Stromal cell of bone marrow (primary cell): ENCODE data around the gene MTFR1L.
"Not testable (repeated sequence)": the region's sequence is repeated elsewhere in the genome, so short reads cannot be mapped to it uniquely, and the experiment has no call there.

Experiments used
- DNase-seq: peaks from one replicate; pipeline ENCODE4 v3.0.0-alpha.2; 2012; ENCODE audit warnings: low read depth

Gene MTFR1L

DNA sequence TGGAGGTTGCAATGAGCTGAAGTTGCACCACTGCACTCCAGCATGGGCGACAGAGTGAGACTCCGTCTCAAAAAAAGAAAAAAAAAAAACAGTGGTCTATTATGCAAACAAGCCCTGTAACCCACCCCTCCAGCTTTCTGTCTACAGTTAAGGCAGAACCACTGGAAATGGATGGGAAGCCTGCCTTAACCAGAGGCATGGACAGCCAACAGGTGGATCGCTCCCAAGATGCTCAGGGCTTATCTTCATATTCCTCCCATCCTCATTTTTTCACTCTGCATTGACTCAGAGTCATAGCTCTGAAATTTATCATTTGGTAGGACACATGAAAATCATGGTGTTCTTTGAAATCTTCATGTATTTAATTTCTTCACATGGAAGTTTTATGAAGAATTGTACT, 8.7 kb downstream of the MTFR1L start:
- DNase-seq = no peak

- DNase-seq = no peak
Observed at GRCh38 chr1:25829046-25829445, 9.3 kb downstream of the MTFR1L start.

GRCh38 chr1:25831569-25832196, 11.9 kb downstream of the MTFR1L start:
- DNase-seq = no peak

DNA sequence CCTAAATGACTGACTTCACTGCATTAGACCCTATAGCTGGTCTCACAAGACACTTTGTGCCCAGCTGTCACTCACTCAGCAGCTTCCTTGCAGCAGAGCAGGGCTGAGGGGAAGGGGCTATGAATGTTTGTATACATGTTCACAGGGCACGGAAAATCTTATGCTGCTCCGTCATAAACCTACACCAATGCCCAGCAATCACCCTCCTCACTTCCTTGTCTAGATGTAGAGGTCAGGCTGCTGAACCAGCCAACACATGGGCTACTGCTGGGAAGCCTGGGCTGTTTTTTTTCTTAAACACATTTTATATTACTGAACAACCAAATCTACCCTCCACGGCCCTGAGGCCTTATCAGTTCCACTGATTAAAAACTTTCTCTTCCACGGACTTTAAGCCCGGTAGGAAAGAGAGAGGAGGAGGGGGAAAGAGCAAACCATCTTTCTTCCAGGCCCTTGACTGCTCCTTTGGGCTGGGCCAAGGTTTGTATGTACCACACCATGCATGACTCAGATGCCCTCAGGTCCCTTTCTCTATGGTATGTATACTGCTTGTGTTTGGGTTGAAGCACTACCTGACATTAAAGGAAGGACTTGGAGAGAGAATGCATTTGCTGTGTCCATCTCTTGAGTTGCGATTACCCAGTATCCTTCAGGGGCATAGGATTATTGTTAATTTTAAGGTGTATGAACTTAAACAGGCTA, 12.7 kb downstream of the MTFR1L start:
- no peak for DNase-seq

DNA sequence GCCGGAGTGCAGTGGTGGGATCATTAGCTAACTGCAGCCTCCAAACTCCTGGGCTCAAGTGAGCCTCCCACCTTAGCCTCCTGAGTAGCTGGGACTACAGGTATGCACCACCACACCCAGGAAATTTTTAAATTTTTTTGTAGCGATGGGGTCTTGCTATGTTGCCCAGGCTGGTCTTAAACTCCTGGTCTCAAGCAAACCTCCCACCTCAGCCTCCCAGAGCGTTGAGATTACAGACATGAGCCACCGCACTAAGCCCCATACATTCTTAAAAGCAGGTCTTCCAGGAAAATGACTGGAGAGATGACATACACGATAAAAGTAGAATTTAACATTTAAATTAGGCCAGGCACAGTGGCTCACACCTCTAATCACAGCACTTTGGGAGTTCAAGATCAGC, 13.4 kb downstream of the MTFR1L start:
- DNase-seq = no peak

DNA sequence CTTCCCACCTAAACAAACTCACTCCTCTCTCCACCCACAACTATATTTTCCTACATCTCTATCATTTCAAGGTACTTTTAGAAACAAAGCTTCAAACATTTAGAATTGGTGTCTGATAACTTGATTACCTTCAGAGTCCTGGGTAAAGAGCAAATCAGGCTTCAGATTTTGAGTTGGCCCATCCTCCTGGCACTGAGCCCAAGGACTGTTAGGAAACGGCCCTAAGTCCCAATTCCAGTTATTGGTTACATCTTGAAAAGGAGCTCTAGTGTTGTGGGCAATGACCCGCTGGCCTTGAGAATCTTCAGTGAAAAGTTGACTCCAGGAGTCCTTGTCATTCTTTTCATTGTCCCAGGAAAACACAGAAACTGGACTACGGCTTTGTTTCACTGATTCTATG, 15.1 kb downstream of the MTFR1L start:
- DNase-seq = no peak

DNA sequence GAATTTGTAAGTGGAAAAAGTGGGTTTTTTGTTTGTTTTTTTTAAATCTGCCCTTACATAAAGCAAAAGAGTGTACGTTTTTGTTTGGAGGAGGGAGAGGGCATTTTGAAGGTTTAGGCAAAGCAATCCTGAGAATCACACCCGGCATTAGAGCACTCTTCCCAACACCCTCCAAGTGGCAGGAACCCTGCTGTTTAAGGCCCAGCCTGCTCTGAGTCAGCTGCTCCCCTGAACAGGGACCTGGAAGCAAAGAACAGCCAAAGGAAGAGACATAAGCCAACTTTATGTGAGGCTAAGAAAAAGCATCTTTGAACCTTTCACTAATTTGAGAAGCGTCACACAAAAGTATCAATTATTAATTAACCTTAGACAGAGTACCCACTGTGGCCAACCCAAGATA, 16.9 kb downstream of the MTFR1L start:
- DNase-seq = no peak

DNA sequence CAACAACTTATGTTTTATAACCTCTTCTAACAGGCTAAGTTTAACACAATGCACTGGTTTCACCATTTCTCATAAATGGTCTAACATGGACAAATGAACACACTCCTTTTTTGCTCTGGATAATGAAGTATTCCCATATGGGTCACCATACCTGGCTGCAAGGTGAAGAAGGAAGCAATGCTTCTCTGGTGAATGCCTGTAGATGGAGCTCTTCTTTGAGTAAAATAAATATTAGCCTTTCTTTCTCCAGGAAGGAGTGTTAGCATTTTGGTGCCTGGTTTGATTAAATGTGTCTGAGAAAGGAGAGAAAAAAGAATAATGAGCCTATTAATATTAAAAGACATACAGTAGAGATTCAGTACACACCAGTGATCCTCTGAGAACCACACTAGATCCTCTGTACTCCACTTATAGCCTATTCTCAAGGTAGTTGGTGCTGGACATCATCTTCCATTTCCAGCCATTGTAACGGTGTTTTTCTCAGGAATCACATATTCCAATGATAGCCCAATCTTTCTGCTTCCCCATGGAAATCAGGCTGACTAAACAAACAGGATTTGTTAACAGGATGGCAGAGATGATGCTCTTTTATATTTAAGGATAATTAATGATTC, 17.6 kb downstream of the MTFR1L start:
- no peak for DNase-seq

- not testable (repeated sequence) for DNase-seq
Observed at GRCh38 chr1:25839808-25840207, 20.1 kb downstream of the MTFR1L start.

DNA sequence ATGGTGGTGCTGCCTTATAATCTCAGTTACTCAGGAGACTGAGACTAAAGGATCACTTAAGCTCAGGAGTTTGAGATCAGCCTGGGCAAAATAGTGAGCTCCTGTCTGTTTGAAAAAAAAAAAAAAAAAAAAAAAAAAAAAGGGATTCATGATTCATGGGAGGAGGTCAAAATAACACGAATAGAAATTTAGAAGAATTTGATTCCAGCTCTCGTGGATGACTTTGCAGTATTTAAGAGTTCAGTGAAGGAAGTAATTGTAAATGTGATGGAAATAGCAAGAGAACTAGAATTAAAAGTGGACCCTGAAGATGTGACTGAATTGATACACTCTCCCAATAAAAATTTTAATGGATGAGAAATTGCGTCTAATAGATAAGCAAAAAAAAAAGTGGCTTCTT, 23.7 kb downstream of the MTFR1L start:
- DNase-seq = no peak

DNA sequence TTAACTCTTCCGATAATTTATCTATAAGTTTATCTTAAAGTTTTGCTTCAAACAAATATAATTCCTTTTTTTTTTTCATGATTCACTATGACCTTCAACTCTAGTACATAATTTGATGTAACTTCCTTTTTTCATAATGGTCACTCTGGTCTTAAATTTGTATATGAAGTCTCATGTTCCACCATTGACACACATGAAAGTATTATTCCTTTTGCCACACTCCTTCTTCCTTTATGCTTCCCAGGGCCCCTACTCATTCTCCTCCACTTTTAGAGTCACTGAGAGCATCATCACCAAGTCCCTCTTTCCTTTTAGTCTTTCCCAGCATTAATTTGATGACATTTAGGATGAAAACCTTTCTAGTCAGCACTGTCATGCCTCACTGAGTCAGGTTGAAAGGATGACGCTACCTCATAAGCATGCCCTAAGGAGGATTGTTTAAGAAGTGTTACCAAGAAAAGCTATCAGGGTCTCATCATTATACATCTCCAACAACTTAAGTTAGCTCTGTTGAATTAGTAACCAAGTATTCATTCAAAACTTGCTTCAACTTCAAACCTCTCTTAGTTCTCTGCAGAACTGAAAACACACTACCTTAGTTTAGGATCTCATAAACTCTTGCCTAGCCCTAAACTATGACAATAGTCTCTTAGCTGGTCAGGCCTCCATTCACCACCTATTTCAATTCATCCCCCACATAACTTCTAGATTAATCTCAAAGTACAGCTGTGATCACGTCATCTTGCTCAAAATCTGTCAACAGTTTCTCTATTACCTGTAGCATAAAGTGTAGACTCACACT, 25.0 kb downstream of the MTFR1L start:
- no peak for DNase-seq

DNA sequence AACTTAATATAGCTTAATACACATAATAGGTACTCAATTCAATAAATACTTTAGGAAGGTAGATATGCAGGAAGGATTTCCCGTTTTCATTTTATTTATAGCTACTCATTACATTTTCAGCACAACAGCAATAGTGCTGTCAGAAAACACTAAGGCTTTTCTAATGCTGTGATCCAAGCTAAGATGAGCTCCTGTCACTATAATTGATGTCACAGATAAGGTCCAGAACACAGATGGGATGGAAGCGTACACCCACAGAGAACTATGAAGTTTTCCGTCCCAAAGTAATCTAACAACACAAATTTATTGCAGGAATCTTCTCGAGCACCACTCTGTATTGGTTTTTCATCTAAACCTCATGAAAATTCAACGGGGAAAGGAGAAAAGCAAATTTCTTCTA, 25.9 kb downstream of the MTFR1L start:
- DNase-seq = no peak

GRCh38 chr1:25847929-25848328, 28.2 kb downstream of the MTFR1L start:
- no peak for DNase-seq

DNA sequence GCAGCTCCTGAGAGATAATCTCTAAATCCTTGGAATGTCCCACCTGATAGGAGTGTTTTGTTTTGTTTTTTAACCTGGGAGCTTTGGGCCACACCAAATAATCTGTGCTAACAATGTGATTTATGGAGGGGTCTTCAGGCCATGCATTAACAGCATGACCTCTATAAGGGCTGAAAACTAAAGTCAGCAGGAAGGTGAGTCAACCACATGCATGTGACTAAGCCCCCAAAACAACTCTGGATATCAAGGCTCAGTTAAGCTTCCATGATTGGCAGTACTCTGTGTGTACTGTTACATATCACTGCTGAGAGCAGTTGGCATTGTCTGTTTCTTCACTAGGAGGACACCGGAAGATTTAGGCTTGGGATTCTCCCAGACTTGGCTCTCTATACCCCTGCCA, 28.8 kb downstream of the MTFR1L start:
- DNase-seq = no peak

DNA sequence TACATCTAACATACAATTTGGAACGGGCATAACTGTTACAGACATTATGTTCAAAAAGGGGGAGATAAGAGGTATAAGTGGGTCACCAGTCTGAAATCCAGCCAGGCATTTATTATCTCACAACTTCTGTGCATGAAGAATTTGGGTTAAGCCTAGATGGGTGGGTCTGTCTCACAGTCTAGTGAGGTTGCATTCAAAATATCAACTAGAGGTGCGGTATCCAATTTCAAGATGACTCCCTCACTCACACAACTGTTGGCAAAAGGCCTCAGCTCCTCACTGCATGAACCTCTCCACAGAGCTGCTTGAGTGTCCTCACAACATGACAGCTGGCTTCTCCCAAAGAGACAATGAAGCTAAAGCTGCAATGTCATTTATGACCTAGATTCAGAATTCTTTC, 34.8 kb downstream of the MTFR1L start:
- DNase-seq = no peak

DNA sequence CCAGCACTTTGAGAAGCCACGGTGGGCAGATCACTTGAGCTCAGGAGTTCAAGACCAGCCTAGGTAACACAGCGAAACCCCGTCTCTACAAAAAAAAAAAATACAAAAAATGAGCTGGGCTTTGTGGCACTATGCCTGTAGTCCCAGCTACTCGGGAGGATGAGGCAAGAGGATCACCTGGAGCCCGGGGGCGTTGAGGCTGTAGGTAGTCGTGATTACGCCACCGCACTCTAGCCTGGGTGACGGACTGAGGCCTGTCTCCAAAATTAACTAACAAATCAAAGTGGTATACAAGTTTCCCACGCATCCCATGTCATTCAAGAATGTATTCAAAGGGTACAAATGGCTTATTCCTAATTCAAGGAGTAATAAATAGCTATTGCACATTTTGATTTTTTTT, 37.1 kb downstream of the MTFR1L start:
- no peak for DNase-seq

DNA sequence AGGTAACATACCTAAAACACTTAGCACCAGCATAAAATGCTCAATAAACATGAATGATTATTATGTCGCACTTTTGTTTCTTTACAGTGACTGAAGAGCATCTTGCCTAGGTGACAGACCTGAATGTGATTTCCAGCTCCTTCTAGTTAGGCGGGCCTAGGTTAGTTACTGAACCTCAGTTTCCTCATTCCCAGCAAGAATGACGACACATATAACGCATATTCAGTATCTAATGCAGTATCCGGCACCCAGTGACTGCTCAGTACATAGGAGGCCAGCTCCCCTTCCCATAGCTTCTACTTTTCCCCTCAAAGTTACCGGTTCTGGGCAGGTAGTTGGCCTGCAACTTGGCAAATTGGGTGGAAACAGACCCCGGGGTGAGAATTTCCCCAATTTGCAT, 38.7 kb downstream of the MTFR1L start:
- no peak for DNase-seq

DNA sequence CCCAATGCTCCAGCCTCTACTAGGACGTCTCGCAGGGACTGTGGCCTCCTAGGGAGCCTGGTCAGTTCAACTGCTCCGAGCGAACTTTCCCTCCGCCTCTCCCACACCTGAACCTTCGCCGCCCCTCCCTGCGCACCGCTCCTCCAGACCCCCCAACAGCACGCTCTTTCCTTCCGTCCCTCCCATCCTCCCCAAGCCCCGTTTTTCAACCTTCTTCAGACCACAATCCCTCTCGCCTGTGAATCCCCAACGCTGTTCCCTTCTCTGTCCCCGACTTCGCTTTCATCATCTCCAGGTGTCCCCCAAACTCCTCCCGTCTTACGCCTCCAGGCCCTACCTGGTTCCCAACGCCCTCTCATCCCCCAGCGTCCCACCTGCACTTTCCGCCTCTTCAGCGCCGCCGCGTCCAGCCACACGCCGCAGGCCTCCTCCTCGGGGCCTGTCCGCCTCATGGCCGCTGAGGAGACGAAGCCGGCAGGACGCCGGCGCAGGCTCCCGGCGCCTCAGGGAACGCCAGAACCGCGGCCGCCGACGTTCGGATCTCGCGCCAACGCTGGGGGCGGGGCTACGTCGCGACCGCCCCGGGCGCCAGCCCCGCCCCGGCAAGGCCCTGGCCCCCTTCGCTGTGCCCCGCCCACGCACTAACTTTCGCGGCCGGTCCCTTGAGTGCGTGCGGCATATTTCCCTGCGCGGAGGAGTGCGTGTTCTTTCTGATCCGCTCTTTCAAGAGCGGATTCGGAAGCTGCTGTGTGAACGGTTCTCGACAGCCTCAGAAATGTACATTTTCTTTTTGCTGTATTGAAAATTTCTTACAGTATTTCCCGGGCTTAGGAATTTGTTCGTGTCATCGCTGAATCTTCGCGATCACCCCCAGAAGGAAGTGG, 39.4 kb downstream of the MTFR1L start, which contains the start of gene AUNIP:
TSS of gene AUNIP (minus strand) at position 552 of the 884 bp plus-strand sequence. CDS start at position 452, 100 bp downstream.
- DNase-seq = peak; percentile 67

GRCh38 chr1:25861316-25862286, 41.8 kb downstream of the MTFR1L start:
- no peak for DNase-seq

DNA sequence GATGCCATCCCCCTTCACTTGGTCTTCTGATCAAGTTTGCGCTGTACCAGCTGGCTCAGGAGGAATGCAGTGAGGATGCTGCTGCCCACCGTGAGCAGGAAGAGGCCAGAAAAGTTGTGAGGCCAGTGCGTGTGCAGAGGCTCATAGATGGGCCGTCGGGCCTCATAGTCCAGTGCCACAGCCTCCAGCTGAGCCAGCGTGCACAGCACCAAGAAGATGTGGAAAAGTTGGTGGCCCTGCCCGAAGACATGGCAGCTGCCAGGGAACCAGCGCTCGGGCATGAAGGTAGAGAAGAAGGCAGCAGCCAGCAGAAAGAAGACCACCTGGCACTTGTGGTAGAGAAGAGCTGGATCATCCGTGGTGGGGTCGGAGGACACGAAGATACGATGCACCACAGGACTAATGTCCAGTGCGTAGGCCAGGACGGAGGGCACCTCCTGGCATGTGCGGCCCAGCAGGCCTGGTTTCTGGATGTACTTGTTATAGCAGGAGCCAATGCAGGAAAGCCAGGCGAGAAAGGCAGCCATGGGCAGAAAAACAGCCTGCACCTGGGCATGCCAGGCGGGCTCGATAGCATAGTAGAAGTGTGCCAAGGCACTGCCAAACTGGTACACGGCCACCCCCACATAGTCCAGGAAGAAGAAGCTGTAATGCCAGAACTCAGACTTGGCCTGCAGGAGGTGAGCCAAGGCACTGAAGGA, 43.2 kb downstream of the MTFR1L start:
- DNase-seq = no peak
